CD14-positive monocyte (primary cell): ENCODE measurements around the gene THRB. TPM values are rescaled to one million over a fixed set of nuclear protein-coding genes. Genes with fewer than 3 reads are reported as not detected.

Experiments used
- DNase-seq, 3 donors: peaks; one replicate each; pipeline ENCODE4 v3.0.0-alpha.2; 2011 to 2022
- H2AFZ ChIP-seq: 2 replicates; pipeline ENCODE4 v1.6.0; 2012; ENCODE audit warnings: mild to moderate bottlenecking, low read depth, low read length, inconsistent platforms; ENCODE audit not compliant: insufficient read depth, poor library complexity, severe bottlenecking
- H3K27ac ChIP-seq, 2 donors: 1 replicate in 1 of 2; 2 replicates in 1 of 2; pipeline ENCODE4 v1.5.1; 2012 to 2013; ENCODE audit warnings: low read length in 2 of 2, control low read depth in 1 of 2, inconsistent platforms in 1 of 2, low read depth in 1 of 2, mild to moderate bottlenecking in 1 of 2
- H3K27me3 ChIP-seq, 2 donors: one replicate each; pipeline versions ENCODE4 v1.6.0 to v1.6.1; 2011 to 2013; ENCODE audit warnings: low read length in 2 of 2; ENCODE audit not compliant: control insufficient read depth in 2 of 2, insufficient read depth in 2 of 2
- H3K36me3 ChIP-seq, 2 donors: replicated peaks in 1 of 2; 1 replicate in 1 of 2; 2 replicates in 1 of 2; pipeline versions ENCODE4 v1.5.1 to v1.6.1; 2012 to 2013; ENCODE audit warnings: low read length in 2 of 2, control low read depth in 1 of 2, inconsistent platforms in 1 of 2, mild to moderate bottlenecking in 1 of 2; ENCODE audit not compliant: insufficient read depth in 2 of 2, control insufficient read depth in 1 of 2
- H3K4me1 ChIP-seq, 2 donors: 1 replicate in 1 of 2; 2 replicates in 1 of 2; pipeline versions ENCODE4 v1.5.1 to v1.6.1; 2012 to 2013; ENCODE audit warnings: low read length in 2 of 2, control low read depth in 1 of 2, inconsistent platforms in 1 of 2, mild to moderate bottlenecking in 1 of 2, moderate library complexity in 1 of 2; ENCODE audit not compliant: insufficient read depth in 2 of 2, control insufficient read depth in 1 of 2
- H3K4me2 ChIP-seq: replicated peaks from 2 replicates; pipeline ENCODE3; 2012; ENCODE audit warnings: low read length, moderate library complexity, mild to moderate bottlenecking; ENCODE audit not compliant: poor library complexity, severe bottlenecking; ENCODE audit errors: extremely low read depth
- H3K4me3 ChIP-seq, 3 experiments: fragments of 200-600 bp in 1 of 3; sonication (generic) in 1 of 3; replicated peaks in 1 of 3; 1 replicate in 2 of 3; 2 replicates in 1 of 3; pipeline ENCODE4 v1.5.1; 2011 to 2013; ENCODE audit warnings: low read length in 3 of 3, mild to moderate bottlenecking in 3 of 3, control low read depth in 2 of 3, low read depth in 2 of 3, inconsistent platforms in 1 of 3, moderate library complexity in 1 of 3
- H3K79me2 ChIP-seq: 2 replicates; pipeline ENCODE4 v1.6.0; 2012; ENCODE audit warnings: mild to moderate bottlenecking, control low read depth, inconsistent platforms, low read length, moderate library complexity; ENCODE audit not compliant: insufficient read depth
- H3K9ac ChIP-seq: 2 replicates; pipeline ENCODE4 v1.6.0; 2017; ENCODE audit warnings: low read length, mild to moderate bottlenecking; ENCODE audit not compliant: insufficient read depth, poor library complexity, severe bottlenecking
- H3K9me3 ChIP-seq, 2 donors: replicated peaks in 1 of 2; 1 replicate in 1 of 2; 2 replicates in 1 of 2; pipeline versions ENCODE4 v1.5.1 to v1.6.1; 2012 to 2013; ENCODE audit warnings: low read length in 2 of 2, control low read depth in 1 of 2; ENCODE audit not compliant: control insufficient read depth in 1 of 2, insufficient read depth in 1 of 2
- H4K20me1 ChIP-seq: 2 replicates; pipeline ENCODE4 v1.6.0; 2012; ENCODE audit warnings: mild to moderate bottlenecking, low read length, control low read depth, moderate library complexity; ENCODE audit not compliant: insufficient read depth
- H3K27ac Mint-ChIP-seq, 7 donors: one replicate each; pipeline ENCODE4 v1.8.0; 2020; ENCODE audit warnings: mild to moderate bottlenecking in 7 of 7, mixed read lengths in 7 of 7, moderate library complexity in 6 of 7, inconsistent platforms in 2 of 7
- H3K27me3 Mint-ChIP-seq, 3 donors: one replicate each; pipeline ENCODE4 v1.8.0; 2021 to 2022; ENCODE audit warnings: low read depth in 3 of 3, mild to moderate bottlenecking in 3 of 3, mixed read lengths in 3 of 3, moderate library complexity in 3 of 3, inconsistent platforms in 1 of 3
- H3K36me3 Mint-ChIP-seq, 2 donors: one replicate each; pipeline ENCODE4 v1.8.0; 2020; ENCODE audit warnings: mixed read lengths in 2 of 2, inconsistent platforms in 1 of 2, mild to moderate bottlenecking in 1 of 2
- H3K4me1 Mint-ChIP-seq: one replicate; pipeline ENCODE4 v1.8.0; 2020; ENCODE audit warnings: mild to moderate bottlenecking, mixed read lengths
- H3K4me3 Mint-ChIP-seq, 2 donors: one replicate each; pipeline ENCODE4 v1.8.0; 2020; ENCODE audit warnings: mild to moderate bottlenecking in 2 of 2, mixed read lengths in 2 of 2, moderate library complexity in 1 of 2
- H3K9me3 Mint-ChIP-seq, 7 donors: one replicate each; pipeline ENCODE4 v1.8.0; 2020 to 2022; ENCODE audit warnings: mixed read lengths in 7 of 7, mild to moderate bottlenecking in 6 of 7, moderate library complexity in 6 of 7, inconsistent platforms in 2 of 7
- WGBS: methylation state at CpG from one replicate; pipeline ENCODE4 v1.1.5; 2013; ENCODE audit warnings: missing lambda C conversion rate; ENCODE audit not compliant: insufficient coverage; 5-methylcytosine and 5-hydroxymethylcytosine counted together
- intact Hi-C, 2 donors: fragments of 100-400 bp; cut with micrococcal nuclease; formaldehyde crosslinking; loops; one replicate each; pipeline versions ENCODE4 v1.15.0 to v1.15.1; 2023
- polyA plus RNA-seq, 3 donors: library from polyadenylated mRNA; depleted of rRNA in 1 of 3; unstranded in 2 of 3; stranded (reverse) in 1 of 3; fragments of 300-500 nt in 2 of 3; fragments of >200 nt in 1 of 3; fragmentation: Illumina TruSeq in 2 of 3; gene quantifications; 1 replicate in 2 of 3; 2 replicates in 1 of 3; pipeline ENCODE4 v1.2.3, GENCODE V29; 2012 to 2021
- TF ChIP-seq, protein P1 (sequence below): fragments of 200-600 bp; IDR thresholded peaks from one replicate; pipeline ENCODE4 v1.8.0; 2022; ENCODE audit warnings: antibody characterized with exemption, mild to moderate bottlenecking

Gene THRB
- polyA plus RNA-seq, 3 donors, result 0.05 TPM; not detected in 2

DNA sequence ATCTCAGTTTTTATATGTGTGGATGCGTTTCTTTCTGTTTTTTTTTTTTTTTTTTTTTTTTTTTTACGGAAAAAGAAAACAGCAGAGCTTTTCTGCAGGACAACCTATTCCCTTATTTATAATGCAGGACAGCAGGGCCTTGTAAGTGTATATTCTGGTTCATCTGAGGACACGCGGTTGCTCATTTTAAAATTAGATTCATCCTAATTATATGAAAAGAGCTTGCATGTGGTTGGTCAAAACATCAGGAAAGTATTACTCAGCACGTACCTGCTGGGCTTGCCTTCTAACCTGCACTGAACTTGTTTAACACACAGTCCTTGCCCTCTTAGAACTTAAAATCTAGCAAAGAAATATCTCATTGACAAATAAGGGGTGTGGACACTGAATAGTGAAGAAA, 13.5 kb downstream of the THRB start:
- Histone ChIP-seq H3K79me2 (no peaks in the 10 kb centered on the region), H3K9ac (no peak overlapping the region), H3K4me2 (no peak overlapping the region), H4K20me1 (no peaks in the 10 kb centered on the region), H3K36me3 (no peaks in the 10 kb centered on the region), H3K4me3 (no peak overlapping the region), H3K9me3 (no peaks in the 10 kb centered on the region), H3K4me1 (peaks cover 8% of the 10 kb centered on the region in 2 donors), H3K27me3 (no peaks in the 10 kb centered on the region), H3K27ac (no peak overlapping the region), H2AFZ (no peak overlapping the region)
- no peaks in the 10 kb centered on the region for H3K36me3 Mint-ChIP-seq
- peaks cover 24% of the 10 kb centered on the region for H3K4me1 Mint-ChIP-seq
- H3K9me3 Mint-ChIP-seq, result peaks cover 0 to 3% (median 0%) of the 10 kb centered on the region in 7 donors
- TF ChIP-seq, protein P1, sequence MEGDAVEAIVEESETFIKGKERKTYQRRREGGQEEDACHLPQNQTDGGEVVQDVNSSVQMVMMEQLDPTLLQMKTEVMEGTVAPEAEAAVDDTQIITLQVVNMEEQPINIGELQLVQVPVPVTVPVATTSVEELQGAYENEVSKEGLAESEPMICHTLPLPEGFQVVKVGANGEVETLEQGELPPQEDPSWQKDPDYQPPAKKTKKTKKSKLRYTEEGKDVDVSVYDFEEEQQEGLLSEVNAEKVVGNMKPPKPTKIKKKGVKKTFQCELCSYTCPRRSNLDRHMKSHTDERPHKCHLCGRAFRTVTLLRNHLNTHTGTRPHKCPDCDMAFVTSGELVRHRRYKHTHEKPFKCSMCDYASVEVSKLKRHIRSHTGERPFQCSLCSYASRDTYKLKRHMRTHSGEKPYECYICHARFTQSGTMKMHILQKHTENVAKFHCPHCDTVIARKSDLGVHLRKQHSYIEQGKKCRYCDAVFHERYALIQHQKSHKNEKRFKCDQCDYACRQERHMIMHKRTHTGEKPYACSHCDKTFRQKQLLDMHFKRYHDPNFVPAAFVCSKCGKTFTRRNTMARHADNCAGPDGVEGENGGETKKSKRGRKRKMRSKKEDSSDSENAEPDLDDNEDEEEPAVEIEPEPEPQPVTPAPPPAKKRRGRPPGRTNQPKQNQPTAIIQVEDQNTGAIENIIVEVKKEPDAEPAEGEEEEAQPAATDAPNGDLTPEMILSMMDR, result no peak
- no CpG with 5 or more reads among the region's 5 CpGs for WGBS
- no peak for DNase-seq
- intact Hi-C loops, result no loop called here
- H3K27me3 Mint-ChIP-seq, result peaks cover 0 to 5% (median 3%) of the 10 kb centered on the region in 3 donors
- no peak overlapping the region for H3K4me3 Mint-ChIP-seq
- H3K27ac Mint-ChIP-seq, result no peak overlapping the region

DNA sequence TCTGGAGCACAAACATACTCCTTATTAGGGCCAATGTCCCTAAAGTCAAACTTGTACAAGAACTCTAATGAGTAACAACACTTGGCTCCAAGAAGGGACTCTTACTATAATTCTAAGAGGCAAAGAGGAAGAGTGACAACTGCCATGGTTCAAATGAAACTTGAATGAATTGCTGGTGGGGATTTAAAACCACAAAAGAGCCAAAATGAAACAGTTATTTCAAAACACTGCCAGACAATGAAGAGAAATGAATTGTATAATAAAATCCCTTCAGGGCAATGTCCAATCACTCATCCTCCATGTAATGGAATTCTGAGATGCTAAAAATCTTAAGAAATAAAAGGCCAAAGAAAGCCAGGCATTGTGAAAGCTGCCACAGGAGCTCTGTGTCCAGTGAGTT, 14.2 kb downstream of the THRB start:
- Histone ChIP-seq H3K36me3 (no peaks in the 10 kb centered on the region), H3K4me3 (no peak overlapping the region), H3K9me3 (no peaks in the 10 kb centered on the region), H2AFZ (no peak overlapping the region), H3K27ac (no peak overlapping the region), H4K20me1 (no peaks in the 10 kb centered on the region), H3K4me1 (peaks cover 8% of the 10 kb centered on the region in 2 donors), H3K27me3 (no peaks in the 10 kb centered on the region), H3K79me2 (no peaks in the 10 kb centered on the region), H3K9ac (no peak overlapping the region), H3K4me2 (no peak overlapping the region)
- Mint-ChIP-seq H3K27me3 (peaks cover 0 to 5% (median 0%) of the 10 kb centered on the region in 3 donors), H3K4me1 (peaks cover 22% of the 10 kb centered on the region), H3K9me3 (peaks cover 0 to 3% (median 0%) of the 10 kb centered on the region in 7 donors), H3K27ac (no peak overlapping the region), H3K4me3 (no peak overlapping the region), H3K36me3 (no peaks in the 10 kb centered on the region)
- DNase-seq, result no peak
- TF ChIP-seq, protein P1, result no peak
- intact Hi-C loops, result no loop called here
